ENCODE data around the gene SRPK2. TPM values are rescaled to one million over a fixed set of nuclear protein-coding genes. Genes with fewer than 3 reads are reported as not detected.
"Not testable (repeated sequence)": the region's sequence is repeated elsewhere in the genome, so short reads cannot be mapped to it uniquely, and the experiment has no call there.

Gene SRPK2
- polyA plus RNA-seq, 4 donors: 12.2 to 24.7 (median 14.1) TPM

- H3K4me3 ChIP-seq (ENCODE audit: low read depth in 1 of 3, low read length in 3 of 3): no peak overlapping the region
- no peak overlapping the region for H3K27ac ChIP-seq (ENCODE audit: low read depth in 1 of 3, low read length in 2 of 3)
- peaks cover 0 to 2% (median 0%) of the 10 kb centered on the region in 3 donors for H3K4me1 ChIP-seq (ENCODE audit: control insufficient read depth in 3 of 3, insufficient read depth in 2 of 3, low read depth in 1 of 3, low read length in 2 of 3)
- H3K9me3 ChIP-seq (ENCODE audit: control insufficient read depth in 2 of 2, insufficient read depth in 1 of 2, low read depth in 1 of 2, low read length in 1 of 2): peaks cover 0 to 3% of the 10 kb centered on the region in 2 donors
- H3K27me3 ChIP-seq (ENCODE audit: control insufficient read depth in 3 of 3, insufficient read depth in 3 of 3, low read length in 3 of 3): no peaks in the 10 kb centered on the region
- H3K36me3 ChIP-seq (ENCODE audit: control insufficient read depth in 3 of 3, insufficient read depth in 2 of 3, low read depth in 1 of 3, low read length in 3 of 3): no peaks in the 10 kb centered on the region
- WGBS, 3 donors: 95% methylated on average over 23 to 25 of the region's 25 CpGs
- FAIRE-seq (no peak), DNase-seq (no peak)
Observed at GRCh38 chr7:105365541-105366534, 22.9 kb downstream of the SRPK2 start.

GRCh38 chr7:105364684-105365083, 24.0 kb downstream of the SRPK2 start:
- DNase-seq: no peak
- H3K27ac ChIP-seq (ENCODE audit: low read depth in 1 of 3, low read length in 2 of 3): no peak overlapping the region
- no peaks in the 10 kb centered on the region for H3K4me1 ChIP-seq (ENCODE audit: control insufficient read depth in 3 of 3, insufficient read depth in 2 of 3, low read depth in 1 of 3, low read length in 2 of 3)
- H3K4me3 ChIP-seq (ENCODE audit: low read depth in 1 of 3, low read length in 3 of 3): no peak overlapping the region
- no peak for FAIRE-seq
- no peaks in the 10 kb centered on the region for H3K36me3 ChIP-seq (ENCODE audit: control insufficient read depth in 3 of 3, insufficient read depth in 2 of 3, low read depth in 1 of 3, low read length in 3 of 3)
- H3K27me3 ChIP-seq (ENCODE audit: control insufficient read depth in 3 of 3, insufficient read depth in 3 of 3, low read length in 3 of 3): no peaks in the 10 kb centered on the region
- WGBS, 3 donors: 93 to 100% (median 98%) methylated on average over 3 of the region's 3 CpGs
- H3K9me3 ChIP-seq (ENCODE audit: control insufficient read depth in 2 of 2, insufficient read depth in 1 of 2, low read depth in 1 of 2, low read length in 1 of 2): peaks cover 0 to 3% of the 10 kb centered on the region in 2 donors

GRCh38 chr7:105363657-105364056, 25.1 kb downstream of the SRPK2 start:
- H3K4me1 ChIP-seq (ENCODE audit: control insufficient read depth in 3 of 3, insufficient read depth in 2 of 3, low read depth in 1 of 3, low read length in 2 of 3); H3K27ac ChIP-seq (ENCODE audit: low read depth in 1 of 3, low read length in 2 of 3); H3K36me3 ChIP-seq (ENCODE audit: control insufficient read depth in 3 of 3, insufficient read depth in 2 of 3, low read depth in 1 of 3, low read length in 3 of 3); H3K4me3 ChIP-seq (ENCODE audit: low read depth in 1 of 3, low read length in 3 of 3); FAIRE-seq; H3K9me3 ChIP-seq (ENCODE audit: control insufficient read depth in 2 of 2, insufficient read depth in 1 of 2, low read depth in 1 of 2, low read length in 1 of 2); H3K27me3 ChIP-seq (ENCODE audit: control insufficient read depth in 3 of 3, insufficient read depth in 3 of 3, low read length in 3 of 3); DNase-seq: not testable (repeated sequence)
- WGBS, 3 donors: 94 to 98% (median 98%) methylated on average over 6 of the region's 6 CpGs

- not testable (repeated sequence) for H3K27me3 ChIP-seq (ENCODE audit: control insufficient read depth in 3 of 3, insufficient read depth in 3 of 3, low read length in 3 of 3); H3K4me1 ChIP-seq (ENCODE audit: control insufficient read depth in 3 of 3, insufficient read depth in 2 of 3, low read depth in 1 of 3, low read length in 2 of 3); H3K36me3 ChIP-seq (ENCODE audit: control insufficient read depth in 3 of 3, insufficient read depth in 2 of 3, low read depth in 1 of 3, low read length in 3 of 3); H3K4me3 ChIP-seq (ENCODE audit: low read depth in 1 of 3, low read length in 3 of 3); DNase-seq; H3K9me3 ChIP-seq (ENCODE audit: control insufficient read depth in 2 of 2, insufficient read depth in 1 of 2, low read depth in 1 of 2, low read length in 1 of 2); H3K27ac ChIP-seq (ENCODE audit: low read depth in 1 of 3, low read length in 2 of 3); FAIRE-seq
- 94 to 96% (median 95%) methylated on average over 5 of the region's 5 CpGs for WGBS, 3 donors
Observed at GRCh38 chr7:105362685-105363084, 26.0 kb downstream of the SRPK2 start.

GRCh38 chr7:105361995-105362394, 26.7 kb downstream of the SRPK2 start:
- not testable (repeated sequence) for H3K36me3 ChIP-seq (ENCODE audit: control insufficient read depth in 3 of 3, insufficient read depth in 2 of 3, low read depth in 1 of 3, low read length in 3 of 3); DNase-seq; H3K4me3 ChIP-seq (ENCODE audit: low read depth in 1 of 3, low read length in 3 of 3); FAIRE-seq; H3K27ac ChIP-seq (ENCODE audit: low read depth in 1 of 3, low read length in 2 of 3); H3K9me3 ChIP-seq (ENCODE audit: control insufficient read depth in 2 of 2, insufficient read depth in 1 of 2, low read depth in 1 of 2, low read length in 1 of 2); H3K27me3 ChIP-seq (ENCODE audit: control insufficient read depth in 3 of 3, insufficient read depth in 3 of 3, low read length in 3 of 3); H3K4me1 ChIP-seq (ENCODE audit: control insufficient read depth in 3 of 3, insufficient read depth in 2 of 3, low read depth in 1 of 3, low read length in 2 of 3)
- 96 to 97% (median 97%) methylated on average over 8 of the region's 8 CpGs for WGBS, 3 donors

GRCh38 chr7:105360149-105360548, 28.6 kb downstream of the SRPK2 start:
- not testable (repeated sequence) for FAIRE-seq; H3K27ac ChIP-seq (ENCODE audit: low read depth in 1 of 3, low read length in 2 of 3)
- WGBS, 3 donors: 84 to 98% (median 89%) methylated on average over 2 of the region's 2 CpGs

GRCh38 chr7:105355701-105356100, 33.0 kb downstream of the SRPK2 start:
- no peak for DNase-seq
- 84 to 86% (median 86%) methylated on average over 6 of the region's 6 CpGs for WGBS, 3 donors
- peaks cover 6 to 18% (median 12%) of the 10 kb centered on the region in 3 donors for H3K4me1 ChIP-seq (ENCODE audit: control insufficient read depth in 3 of 3, insufficient read depth in 2 of 3, low read depth in 1 of 3, low read length in 2 of 3)

More at GRCh38 chr7:105360149-105360548, 28.6 kb downstream of the SRPK2 start:
- not testable (repeated sequence) for H3K9me3 ChIP-seq (ENCODE audit: control insufficient read depth in 2 of 2, insufficient read depth in 1 of 2, low read depth in 1 of 2, low read length in 1 of 2); H3K4me3 ChIP-seq (ENCODE audit: low read depth in 1 of 3, low read length in 3 of 3); H3K4me1 ChIP-seq (ENCODE audit: control insufficient read depth in 3 of 3, insufficient read depth in 2 of 3, low read depth in 1 of 3, low read length in 2 of 3); DNase-seq; H3K27me3 ChIP-seq (ENCODE audit: control insufficient read depth in 3 of 3, insufficient read depth in 3 of 3, low read length in 3 of 3); H3K36me3 ChIP-seq (ENCODE audit: control insufficient read depth in 3 of 3, insufficient read depth in 2 of 3, low read depth in 1 of 3, low read length in 3 of 3)

GRCh38 chr7:105354383-105354782, 34.3 kb downstream of the SRPK2 start:
- DNase-seq (no peak), FAIRE-seq (no peak)
- WGBS, 3 donors: 46 to 66% (median 51%) methylated on average over 2 of the region's 2 CpGs
- Histone ChIP-seq H3K4me1 (ENCODE audit: control insufficient read depth in 3 of 3, insufficient read depth in 2 of 3, low read depth in 1 of 3, low read length in 2 of 3) (peaks cover 6 to 18% (median 12%) of the 10 kb centered on the region in 3 donors), H3K9me3 (ENCODE audit: control insufficient read depth in 2 of 2, insufficient read depth in 1 of 2, low read depth in 1 of 2, low read length in 1 of 2) (peaks cover 0 to 5% of the 10 kb centered on the region in 2 donors), H3K27ac (ENCODE audit: low read depth in 1 of 3, low read length in 2 of 3) (no peak overlapping the region), H3K4me3 (ENCODE audit: low read depth in 1 of 3, low read length in 3 of 3) (no peak overlapping the region), H3K36me3 (ENCODE audit: control insufficient read depth in 3 of 3, insufficient read depth in 2 of 3, low read depth in 1 of 3, low read length in 3 of 3) (no peaks in the 10 kb centered on the region), H3K27me3 (ENCODE audit: control insufficient read depth in 3 of 3, insufficient read depth in 3 of 3, low read length in 3 of 3) (no peaks in the 10 kb centered on the region)

More at GRCh38 chr7:105355701-105356100, 33.0 kb downstream of the SRPK2 start:
- Histone ChIP-seq H3K27me3 (ENCODE audit: control insufficient read depth in 3 of 3, insufficient read depth in 3 of 3, low read length in 3 of 3) (no peaks in the 10 kb centered on the region), H3K4me3 (ENCODE audit: low read depth in 1 of 3, low read length in 3 of 3) (no peak overlapping the region), H3K27ac (ENCODE audit: low read depth in 1 of 3, low read length in 2 of 3) (no peak overlapping the region), H3K9me3 (ENCODE audit: control insufficient read depth in 2 of 2, insufficient read depth in 1 of 2, low read depth in 1 of 2, low read length in 1 of 2) (peaks cover 0 to 5% of the 10 kb centered on the region in 2 donors), H3K36me3 (ENCODE audit: control insufficient read depth in 3 of 3, insufficient read depth in 2 of 3, low read depth in 1 of 3, low read length in 3 of 3) (no peaks in the 10 kb centered on the region)
- FAIRE-seq: no peak
